ENCODE results near the gene ANKS6.

DNA sequence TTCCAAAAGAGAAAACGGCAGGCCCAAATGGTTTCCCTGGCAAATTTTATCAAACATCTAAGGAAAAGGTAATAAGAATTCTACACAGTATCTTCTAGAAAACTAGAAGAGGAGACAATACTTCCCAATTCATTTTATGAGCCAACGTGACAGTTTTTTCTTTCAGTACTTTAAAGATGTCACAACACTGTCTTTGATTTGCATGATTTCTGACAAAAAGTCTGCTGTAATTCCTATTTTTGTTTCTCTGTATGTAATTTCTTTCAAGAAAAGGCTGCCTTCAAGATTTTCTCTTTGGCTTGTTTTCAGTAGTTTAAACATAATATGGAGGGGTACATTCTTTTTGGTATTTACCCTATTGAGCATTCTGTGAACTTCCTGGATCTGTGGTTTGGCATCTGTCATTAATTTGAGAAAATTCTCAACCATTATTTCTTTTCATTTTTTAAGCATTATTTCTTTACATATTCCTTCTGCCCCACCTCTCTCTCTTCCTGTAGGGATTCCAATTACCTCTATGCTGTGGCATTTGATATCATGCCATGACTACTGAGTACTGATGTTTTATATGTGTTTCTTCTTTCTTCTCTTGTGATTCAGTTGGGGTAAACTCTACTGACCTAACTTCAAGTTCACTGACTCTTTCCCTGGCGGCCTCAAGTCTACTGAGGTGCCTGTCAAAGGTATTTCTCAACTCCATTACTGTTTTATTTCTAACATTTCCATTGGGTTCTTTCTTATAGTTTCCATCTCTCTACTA lies 32.2 kb downstream of the ANKS6 start:
- TF ChIP-seq POLR2A (IDR thresholded peaks at IDR 0.05) (no peak), CTCF (IDR thresholded peaks at IDR 0.05) (no peak)
